OCI-LY3 (cell line): ENCODE results near the gene ESPL1.

ENCODE experiments used
- CTCF ChIP-seq: fragments of 200-600, 300-600 bp; sonication (generic); IDR thresholded peaks from 2 replicates; pipeline ENCODE4 v1.5.1; 2014; ENCODE audit warnings: antibody characterized with exemption, low read length, low read depth
- EZH2phosphoT487 ChIP-seq: fragments of 200-600 bp; shearing (Covaris generic); IDR thresholded peaks from 2 replicates; pipeline ENCODE4 v1.6.1; 2018; ENCODE audit warnings: antibody characterized with exemption, mixed run types, low read depth

DNA sequence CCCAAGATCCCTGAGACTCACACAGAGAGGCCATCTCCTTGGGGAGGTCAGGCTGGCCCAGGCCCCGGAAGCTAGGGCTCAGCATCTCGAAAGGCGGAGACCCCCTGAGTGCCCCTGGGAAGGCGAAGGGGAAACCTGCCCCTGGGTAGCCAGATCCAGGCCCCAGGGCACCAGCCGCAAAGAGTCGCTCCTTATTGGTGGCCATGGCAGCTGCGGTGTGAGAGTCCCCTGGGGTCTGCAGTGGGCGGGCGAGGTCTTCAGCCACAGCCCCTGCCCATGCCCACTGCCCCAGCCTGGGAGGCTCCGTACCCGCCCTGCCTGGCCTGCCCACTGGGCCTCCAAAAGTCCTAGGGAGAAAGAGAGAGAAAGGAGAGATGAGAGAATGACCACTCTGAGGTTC, 40.8 kb upstream of the ESPL1 start:
- TF ChIP-seq CTCF (no peak), EZH2phosphoT487 (no peak)
